HG03571 (cell line): ENCODE data around the gene CAMSAP1.

ENCODE experiments used
- ATAC-seq: cut with Tn5 transposase; IDR thresholded peaks from one replicate; pipeline ENCODE4 v1.9.1; 2021; ENCODE audit not compliant: unreplicated experiment

CAMSAP1 gene

DNA sequence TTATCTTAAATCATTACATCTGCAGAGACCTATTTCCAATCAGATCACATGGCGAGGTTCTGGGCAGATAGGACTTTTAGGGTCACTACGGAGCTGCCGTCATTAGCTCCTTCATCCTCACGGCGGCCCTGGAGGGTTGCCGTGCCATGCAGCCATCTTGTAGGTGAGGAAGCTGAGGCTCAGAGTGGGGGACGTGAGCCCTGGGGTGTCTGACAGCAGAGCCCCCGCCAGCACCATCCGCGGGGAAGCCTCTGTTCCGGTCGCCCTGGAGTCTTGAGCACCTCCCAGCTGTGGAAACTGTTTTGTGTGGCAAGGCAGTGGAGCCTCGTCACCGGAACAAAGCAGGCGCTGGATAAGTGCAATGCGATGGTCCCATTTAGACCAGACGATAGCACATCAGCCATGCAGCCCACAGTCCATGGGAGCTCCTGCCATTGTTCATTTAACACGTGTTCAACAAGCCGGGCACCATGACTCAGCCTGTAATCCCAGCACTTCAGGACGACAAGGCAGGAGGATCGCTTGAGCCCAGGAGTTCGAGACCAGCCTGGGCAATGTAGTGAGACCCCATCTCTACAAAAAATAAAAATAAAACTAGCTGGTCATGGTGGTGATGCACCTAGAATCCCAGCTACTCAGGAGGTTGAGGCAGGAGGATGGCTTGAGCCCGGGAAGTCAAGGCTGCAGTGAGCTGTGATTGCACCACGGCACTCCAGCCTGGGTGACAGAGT, 143.5 kb downstream of the CAMSAP1 start:
- ATAC-seq = no peak

DNA sequence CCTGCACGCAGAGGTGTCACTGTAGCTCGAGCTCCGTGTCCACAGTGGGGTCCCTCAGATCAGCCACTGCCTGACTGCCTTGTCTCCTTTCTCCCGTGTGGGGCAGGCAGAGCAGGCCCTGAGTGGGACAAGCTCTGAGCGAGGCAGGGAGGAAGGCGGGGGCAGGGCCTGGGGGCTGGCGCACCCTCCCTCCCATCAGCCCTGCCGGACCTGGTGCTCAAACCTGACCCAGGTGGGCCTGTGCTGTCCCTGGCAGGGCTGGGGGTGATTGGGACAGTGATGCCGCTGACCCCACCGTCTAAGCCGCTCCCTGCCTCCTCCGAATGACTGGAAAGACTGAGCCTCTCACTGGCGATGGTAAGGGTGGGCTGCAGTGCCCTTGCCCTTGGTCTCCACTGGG, 144.4 kb downstream of the CAMSAP1 start:
- ATAC-seq = no peak

DNA sequence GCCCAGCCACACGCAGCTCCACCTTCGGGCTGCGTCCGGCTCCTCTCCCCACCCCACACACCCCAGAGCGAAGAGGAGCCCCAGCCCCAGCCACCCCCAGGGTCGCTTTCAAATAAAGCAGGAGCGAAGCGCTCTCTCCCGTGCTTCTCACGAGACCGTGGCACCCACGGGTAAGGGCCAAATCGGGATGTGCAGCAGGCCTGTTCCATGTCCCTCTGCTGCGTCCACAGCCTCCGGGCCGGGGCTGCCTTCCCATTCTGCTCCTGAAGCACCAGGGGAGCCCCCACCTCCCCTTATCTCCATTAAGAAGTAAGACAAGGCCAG, 145.5 kb downstream of the CAMSAP1 start:
- ATAC-seq = no peak

DNA sequence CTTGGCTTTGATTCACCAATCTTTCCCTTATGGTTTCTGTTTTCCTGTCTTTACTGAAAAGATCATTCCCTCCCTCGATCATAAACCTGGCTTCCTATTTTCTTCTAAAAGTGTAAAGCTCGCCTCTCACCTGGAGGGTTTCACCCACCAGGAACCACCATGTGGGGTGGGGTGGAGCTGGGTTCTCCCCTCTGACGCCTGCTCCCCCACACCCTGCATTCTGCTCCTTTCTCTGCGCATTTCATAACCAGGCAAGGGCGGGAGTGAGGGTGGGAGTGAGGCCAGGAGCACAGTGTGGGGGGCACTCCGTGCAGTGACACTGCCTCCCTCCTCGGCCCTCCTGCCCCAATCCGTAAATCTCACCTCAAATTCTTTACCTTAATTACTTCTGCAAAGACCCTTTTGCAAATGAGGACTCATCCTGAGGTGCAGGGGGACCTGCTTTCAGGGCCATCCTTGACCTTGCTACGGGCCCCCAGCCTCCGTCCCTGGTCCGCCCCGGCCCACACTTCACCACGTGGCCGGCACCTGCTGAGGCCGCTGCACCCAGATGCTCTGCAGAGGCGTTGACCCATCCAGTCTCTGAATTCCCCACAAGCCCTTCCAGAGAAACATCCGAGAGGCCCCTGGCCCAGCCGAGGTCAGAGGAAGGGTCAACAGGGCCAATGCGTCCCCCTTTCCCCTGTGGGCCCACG, 146.0 kb downstream of the CAMSAP1 start:
- ATAC-seq = no peak

DNA sequence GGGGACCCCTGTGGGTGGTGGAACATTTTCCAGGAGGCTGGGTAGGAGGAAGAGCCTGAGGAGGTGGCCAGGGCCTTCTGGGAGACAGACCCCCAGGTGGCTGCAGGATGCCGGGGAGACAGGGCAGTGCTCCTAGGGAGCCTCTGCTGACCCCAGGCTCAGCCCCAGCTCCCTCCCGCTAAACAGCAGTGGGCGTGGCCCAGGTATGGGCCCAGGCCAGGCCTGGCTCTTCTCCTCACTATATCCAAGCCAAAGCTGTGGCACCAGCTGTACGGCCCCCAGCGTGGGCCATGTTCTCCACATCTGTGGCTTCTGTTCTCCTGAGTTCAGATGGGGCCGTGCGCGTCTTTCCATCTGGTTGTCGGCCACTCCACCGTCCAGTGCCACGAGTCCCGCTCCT, 146.9 kb downstream of the CAMSAP1 start:
- ATAC-seq = no peak

DNA sequence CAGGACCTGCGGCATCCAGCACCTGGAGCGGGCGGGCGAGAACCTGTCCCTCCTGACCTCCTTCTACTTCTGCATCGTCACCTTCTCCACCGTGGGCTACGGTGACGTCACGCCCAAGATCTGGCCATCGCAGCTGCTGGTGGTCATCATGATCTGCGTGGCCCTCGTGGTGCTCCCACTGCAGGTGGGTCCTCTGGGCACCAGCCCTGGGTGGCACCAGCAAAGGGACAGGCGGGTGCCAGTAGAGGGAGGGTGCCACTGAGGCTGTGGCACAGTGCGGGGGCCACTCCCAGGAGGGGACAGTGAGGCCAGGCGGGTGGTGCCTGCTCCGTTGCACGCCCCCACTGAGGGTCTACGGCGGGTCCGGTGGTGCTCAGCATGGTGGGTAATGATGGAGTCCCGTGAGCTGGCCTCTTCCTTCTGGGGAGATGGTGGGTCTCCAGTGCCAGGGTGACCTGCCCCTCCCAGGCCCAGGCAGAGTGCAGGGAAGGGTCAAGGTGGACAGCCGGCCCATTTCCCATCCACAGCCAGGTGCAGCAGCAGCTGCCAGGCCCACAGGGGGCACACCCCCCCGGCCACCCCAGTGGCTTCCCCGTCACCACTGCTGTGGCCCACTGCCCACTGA, 147.6 kb downstream of the CAMSAP1 start:
- ATAC-seq = no peak

DNA sequence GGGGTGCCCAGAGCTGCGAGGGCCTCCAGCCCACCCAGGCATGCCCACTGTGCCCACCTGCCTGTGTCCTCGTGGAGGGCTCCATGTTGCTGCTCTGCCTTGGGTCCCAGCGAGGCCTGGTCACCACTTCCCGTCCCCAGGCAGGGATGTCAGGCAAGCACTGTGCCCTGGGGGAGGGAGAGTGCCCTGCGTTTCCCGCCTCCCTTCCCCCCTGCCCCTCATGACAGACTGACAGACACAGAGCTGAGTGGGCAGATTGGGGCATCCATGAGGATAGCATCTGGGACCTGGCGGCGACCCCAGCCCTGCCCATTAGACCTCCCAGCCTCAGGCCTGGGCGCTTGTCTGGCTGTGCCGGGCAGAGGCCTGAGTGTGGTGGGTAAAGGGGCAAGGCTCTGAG, 148.5 kb downstream of the CAMSAP1 start:
- ATAC-seq = no peak
